ENCODE measurements around the gene PCDH18. TPM values are rescaled to one million over a fixed set of nuclear protein-coding genes. Genes with fewer than 3 reads are reported as not detected.
"Not testable (repeated sequence)": the region's sequence is repeated elsewhere in the genome, so short reads cannot be mapped to it uniquely, and the experiment has no call there.

PCDH18 gene
- total RNA-seq, 2 donors from 2014 or later: 3.9 to 7.9 TPM

DNA sequence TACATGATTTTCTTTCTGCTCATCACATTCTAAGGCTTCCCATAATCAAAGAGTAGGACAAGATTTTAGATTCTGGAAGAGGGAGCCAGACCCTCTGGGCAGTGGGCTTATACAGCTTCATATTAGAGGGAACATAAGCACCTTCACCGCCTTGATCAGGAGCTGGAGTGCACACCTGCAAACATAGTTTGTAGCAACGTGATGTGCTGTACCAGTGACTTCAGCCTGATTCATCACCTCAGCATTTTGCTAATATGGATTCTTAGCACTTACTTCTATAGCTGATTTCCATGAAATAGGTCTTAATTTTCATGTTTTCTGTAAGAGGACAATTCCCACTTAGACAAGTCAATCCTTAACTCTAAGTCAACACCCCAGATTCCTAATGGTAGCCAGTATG, 36.7 kb downstream of the PCDH18 start:
- Histone ChIP-seq H3K4me3 (no peak overlapping the region), H3K36me3 (replicated peaks in 1 of 2; ENCODE audit: insufficient read depth in 1 of 2, low read depth in 2 of 2) (no peaks in the 10 kb centered on the region), H3K27me3 (no peaks in the 10 kb centered on the region), H3K4me1 (no peaks in the 10 kb centered on the region), H3K9me3 (no peaks in the 10 kb centered on the region), H3K27ac (no peak overlapping the region)
- ATAC-seq (no peak), DNase-seq (no peak)
- TF ChIP-seq, protein P1, sequence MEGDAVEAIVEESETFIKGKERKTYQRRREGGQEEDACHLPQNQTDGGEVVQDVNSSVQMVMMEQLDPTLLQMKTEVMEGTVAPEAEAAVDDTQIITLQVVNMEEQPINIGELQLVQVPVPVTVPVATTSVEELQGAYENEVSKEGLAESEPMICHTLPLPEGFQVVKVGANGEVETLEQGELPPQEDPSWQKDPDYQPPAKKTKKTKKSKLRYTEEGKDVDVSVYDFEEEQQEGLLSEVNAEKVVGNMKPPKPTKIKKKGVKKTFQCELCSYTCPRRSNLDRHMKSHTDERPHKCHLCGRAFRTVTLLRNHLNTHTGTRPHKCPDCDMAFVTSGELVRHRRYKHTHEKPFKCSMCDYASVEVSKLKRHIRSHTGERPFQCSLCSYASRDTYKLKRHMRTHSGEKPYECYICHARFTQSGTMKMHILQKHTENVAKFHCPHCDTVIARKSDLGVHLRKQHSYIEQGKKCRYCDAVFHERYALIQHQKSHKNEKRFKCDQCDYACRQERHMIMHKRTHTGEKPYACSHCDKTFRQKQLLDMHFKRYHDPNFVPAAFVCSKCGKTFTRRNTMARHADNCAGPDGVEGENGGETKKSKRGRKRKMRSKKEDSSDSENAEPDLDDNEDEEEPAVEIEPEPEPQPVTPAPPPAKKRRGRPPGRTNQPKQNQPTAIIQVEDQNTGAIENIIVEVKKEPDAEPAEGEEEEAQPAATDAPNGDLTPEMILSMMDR (IDR thresholded peaks at IDR 0.05): no peak
- no peak for TF ChIP-seq POLR2A (IDR thresholded peaks at IDR 0.05)
- intact Hi-C loops (cut with DNase I): no loop called here
- 34 to 44% methylated on average over 2 of the region's 2 CpGs for WGBS, 2 donors

DNA sequence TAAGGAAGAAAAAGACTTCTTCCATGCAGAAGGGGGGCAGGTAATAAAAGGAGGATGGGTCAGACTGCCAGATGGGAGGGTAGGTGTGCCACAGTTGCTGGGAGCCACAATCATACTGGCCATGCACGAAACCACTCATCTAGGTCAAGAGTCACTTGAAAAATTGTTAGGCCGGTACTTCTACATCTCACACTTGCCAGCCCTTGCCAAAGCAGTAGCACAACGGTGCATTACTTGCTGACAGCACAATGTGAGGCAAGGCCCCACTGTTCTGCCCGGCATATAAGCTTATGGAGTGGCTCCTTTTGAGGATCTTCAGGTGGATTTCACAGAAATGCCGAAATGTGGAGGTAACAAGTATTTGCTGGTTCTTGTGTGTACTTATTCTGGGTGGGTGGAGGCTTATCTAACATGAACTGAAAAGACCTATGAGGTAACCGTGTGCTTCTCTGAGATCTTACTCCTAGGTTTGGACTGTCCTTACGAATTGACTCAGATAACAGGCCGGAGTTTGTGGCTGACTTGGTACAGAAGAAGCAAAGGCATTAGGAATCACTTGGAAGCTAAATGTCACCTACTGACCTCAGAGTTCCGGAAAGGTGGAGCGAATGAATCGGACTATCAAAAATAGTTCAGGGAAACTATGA, 48.9 kb downstream of the PCDH18 start:
- DNase-seq; H3K9me3 ChIP-seq; ATAC-seq; intact Hi-C loops (cut with DNase I); H3K27me3 ChIP-seq; H3K4me3 ChIP-seq; H3K36me3 ChIP-seq (replicated peaks in 1 of 2; ENCODE audit: insufficient read depth in 1 of 2, low read depth in 2 of 2); H3K27ac ChIP-seq; H3K4me1 ChIP-seq: not testable (repeated sequence)
- 69 to 76% methylated on average over 11 of the region's 11 CpGs for WGBS, 2 donors

DNA sequence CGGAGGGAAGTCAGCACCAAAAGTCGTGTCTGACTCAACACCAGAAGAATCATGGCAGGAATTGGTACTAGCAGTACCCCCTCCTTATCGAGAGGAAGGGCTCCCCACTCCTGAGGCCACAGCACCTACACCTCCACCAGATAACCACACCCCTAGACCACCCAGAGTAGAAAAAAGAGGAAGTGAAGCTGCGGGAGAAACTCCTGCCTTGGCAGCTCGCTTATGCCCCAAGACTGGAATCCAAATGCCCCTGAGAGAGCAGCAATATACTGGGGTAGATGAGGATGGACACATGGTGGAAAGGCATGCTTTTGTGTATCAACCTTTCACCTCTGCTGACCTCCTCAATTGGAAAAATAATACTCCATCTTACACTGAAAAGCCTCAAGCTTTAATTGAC, 52.6 kb downstream of the PCDH18 start:
- 73 to 78% methylated on average over 5 of the region's 5 CpGs for WGBS, 2 donors
- H3K4me3 ChIP-seq; H3K27me3 ChIP-seq; ATAC-seq; H3K36me3 ChIP-seq (replicated peaks in 1 of 2; ENCODE audit: insufficient read depth in 1 of 2, low read depth in 2 of 2); H3K9me3 ChIP-seq; DNase-seq; H3K4me1 ChIP-seq; intact Hi-C loops (cut with DNase I); H3K27ac ChIP-seq: not testable (repeated sequence)

DNA sequence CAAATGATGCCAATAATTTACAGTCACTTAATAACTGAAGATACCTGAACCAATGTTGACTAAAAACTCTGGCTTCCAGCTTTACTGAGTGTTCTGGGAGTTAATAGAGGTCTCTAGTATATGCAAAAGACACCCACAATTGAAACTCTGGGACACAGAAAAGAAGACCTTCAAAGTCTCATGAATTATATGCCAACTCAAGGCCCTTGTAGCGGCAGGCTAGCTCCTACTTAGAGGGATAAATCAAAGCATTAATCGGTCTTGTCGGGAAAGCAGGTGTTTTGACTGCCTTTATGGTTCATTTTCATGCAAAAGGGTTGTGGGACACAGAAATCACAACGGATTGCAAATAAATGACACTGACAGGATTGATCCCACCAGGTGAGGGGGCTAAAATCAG, 55.9 kb downstream of the PCDH18 start:
- ATAC-seq: no peak
- intact Hi-C loops (cut with DNase I): no loop called here
- no peak overlapping the region for H3K27ac ChIP-seq

DNA sequence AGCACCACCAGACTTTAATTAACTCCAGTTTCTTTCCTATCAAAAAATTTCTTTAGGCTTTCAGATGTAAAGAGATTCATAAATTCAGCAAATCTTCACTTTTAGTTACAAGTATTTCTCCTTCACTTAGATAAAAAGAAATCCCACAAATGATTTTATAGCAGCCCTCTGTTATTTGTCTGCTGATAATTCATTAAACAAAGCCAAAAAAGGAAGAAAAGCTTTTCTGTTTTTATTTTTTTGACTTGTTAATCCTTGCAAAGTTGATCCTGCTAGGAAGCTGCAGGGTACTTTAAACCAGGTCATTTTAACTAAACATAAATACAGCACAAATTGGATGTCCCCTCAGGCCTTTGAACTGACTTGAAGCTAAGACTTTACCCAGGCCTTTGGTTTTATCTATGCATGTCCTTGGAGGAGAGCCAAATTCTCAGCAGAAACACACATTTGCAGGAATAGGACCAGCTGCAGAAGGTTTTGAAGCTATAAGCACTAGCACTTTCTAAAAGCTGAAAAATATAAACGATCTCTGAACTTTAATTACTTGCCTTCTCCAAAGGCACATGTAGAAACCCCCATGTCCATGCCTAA, 57.5 kb downstream of the PCDH18 start:
- no peak overlapping the region for H3K4me3 ChIP-seq
- no peaks in the 10 kb centered on the region for H3K36me3 ChIP-seq (replicated peaks in 1 of 2; ENCODE audit: insufficient read depth in 1 of 2, low read depth in 2 of 2)
- no peak for ATAC-seq
- H3K27ac ChIP-seq: no peak overlapping the region
- no peaks in the 10 kb centered on the region for H3K9me3 ChIP-seq
- WGBS, 2 donors: 5 to 18% methylated on average over 1 of the region's 1 CpG
- no peaks in the 10 kb centered on the region for H3K4me1 ChIP-seq
- peak in 1 of 4 donors; percentile 3 for DNase-seq
- no peak for TF ChIP-seq POLR2A (IDR thresholded peaks at IDR 0.05)
- TF ChIP-seq, protein P1 (IDR thresholded peaks at IDR 0.05): no peak
- intact Hi-C loops (cut with DNase I): no loop called here
- no peaks in the 10 kb centered on the region for H3K27me3 ChIP-seq

More for the DNA sequence above, 55.9 kb downstream of the PCDH18 start:
- TF ChIP-seq, protein P1 (IDR thresholded peaks at IDR 0.05): no peak
- no peak for TF ChIP-seq POLR2A (IDR thresholded peaks at IDR 0.05)
- H3K4me3 ChIP-seq: no peak overlapping the region
- no peaks in the 10 kb centered on the region for H3K9me3 ChIP-seq
- 69 to 73% methylated on average over 4 of the region's 4 CpGs for WGBS, 2 donors
- H3K4me1 ChIP-seq: no peaks in the 10 kb centered on the region
- no peak for DNase-seq
- no peaks in the 10 kb centered on the region for H3K27me3 ChIP-seq
- H3K36me3 ChIP-seq (replicated peaks in 1 of 2; ENCODE audit: insufficient read depth in 1 of 2, low read depth in 2 of 2): no peaks in the 10 kb centered on the region

DNA sequence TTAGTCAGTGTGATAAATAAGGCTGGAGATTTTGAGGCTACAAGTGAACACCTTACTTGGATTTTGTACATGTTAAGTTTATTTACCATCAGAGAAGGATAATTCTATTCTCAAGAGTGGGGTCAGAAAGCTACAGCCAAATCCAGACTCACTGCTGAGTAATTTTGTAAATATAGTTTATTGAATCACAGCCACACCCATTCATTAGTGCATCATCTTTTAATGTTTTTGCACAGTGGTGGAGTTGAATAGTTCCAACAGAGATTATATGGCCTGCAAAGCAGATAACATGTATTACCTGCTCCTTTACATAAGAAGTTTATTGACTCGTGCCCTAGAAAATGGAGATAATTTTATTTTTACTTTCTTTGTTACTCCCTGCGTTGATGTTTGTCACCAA, 60.4 kb downstream of the PCDH18 start:
- no peak for TF ChIP-seq POLR2A (IDR thresholded peaks at IDR 0.05)
- TF ChIP-seq, protein P1 (IDR thresholded peaks at IDR 0.05): no peak
- H3K27ac ChIP-seq: no peak overlapping the region
- H3K9me3 ChIP-seq: no peaks in the 10 kb centered on the region
- ATAC-seq (no peak), DNase-seq (no peak)
- WGBS, 2 donors: 46 to 53% methylated on average over 2 of the region's 2 CpGs
- intact Hi-C loops (cut with DNase I): no loop called here
- no peaks in the 10 kb centered on the region for H3K4me1 ChIP-seq
- H3K4me3 ChIP-seq: no peak overlapping the region
- no peaks in the 10 kb centered on the region for H3K27me3 ChIP-seq
- H3K36me3 ChIP-seq (replicated peaks in 1 of 2; ENCODE audit: insufficient read depth in 1 of 2, low read depth in 2 of 2): no peaks in the 10 kb centered on the region
